ENCODE data around the gene PANK4. TPM values are rescaled to one million over a fixed set of nuclear protein-coding genes. Genes with fewer than 3 reads are reported as not detected.

The PANK4 gene
- total RNA-seq, 1 donor from 2014 or later: 26.3 TPM

DNA sequence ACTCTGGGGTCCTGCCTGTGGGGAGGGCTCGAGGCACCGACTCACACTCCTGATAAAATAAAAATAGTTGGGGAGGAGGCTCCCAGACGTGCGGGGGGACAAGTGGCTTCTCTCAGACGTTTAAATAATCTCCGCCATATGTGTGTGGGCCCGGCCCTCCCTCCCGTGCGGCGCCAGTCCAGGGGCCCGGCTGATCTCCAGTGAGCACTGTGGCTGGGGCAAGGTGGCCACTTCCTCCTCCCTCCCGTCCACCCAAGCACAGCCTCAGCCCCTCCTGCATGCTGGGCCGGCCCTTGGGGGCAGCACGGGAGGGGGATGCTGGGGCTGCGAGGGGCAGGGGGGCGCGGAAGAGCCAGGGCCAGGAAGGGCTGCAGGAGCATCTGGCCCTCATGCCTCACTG, 54.3 kb downstream of the PANK4 start:
- H3K36me3 ChIP-seq (ENCODE audit: insufficient read depth, low read length): no peaks in the 10 kb centered on the region
- Mint-ChIP-seq H3K4me3 (ENCODE audit: unreplicated experiment) (no peak overlapping the region), H3K27ac (ENCODE audit: unreplicated experiment) (no peak overlapping the region), H3K27me3 (ENCODE audit: low read depth, unreplicated experiment) (peaks cover 2% of the 10 kb centered on the region), H3K4me1 (ENCODE audit: low read depth, unreplicated experiment) (peaks cover 4% of the 10 kb centered on the region), H3K36me3 (ENCODE audit: low read depth, unreplicated experiment) (no peaks in the 10 kb centered on the region), H3K9me3 (ENCODE audit: unreplicated experiment) (no peaks in the 10 kb centered on the region)
- no peaks in the 10 kb centered on the region for H3K79me2 ChIP-seq (ENCODE audit: insufficient read depth, low read length)
- no peaks in the 10 kb centered on the region for H3K9me3 ChIP-seq (ENCODE audit: insufficient read depth, low read depth, low read length)
- H3K9ac ChIP-seq (ENCODE audit: low read length): no peak overlapping the region
- H4K20me1 ChIP-seq (ENCODE audit: insufficient read depth, low read length): peaks cover 6% of the 10 kb centered on the region
- no peak overlapping the region for H3K27ac ChIP-seq (ENCODE audit: low read depth, low read length)
- H3K4me2 ChIP-seq (ENCODE audit: low read length): no peak overlapping the region
- DNase-seq (ENCODE audit: low read depth) (no peak), FAIRE-seq (no peak)
- H2AFZ ChIP-seq (ENCODE audit: low read depth, low read length): no peak overlapping the region
- H3K4me3 ChIP-seq (ENCODE audit: insufficient read depth, low read depth, low read length): no peak overlapping the region
- H3K27me3 ChIP-seq (ENCODE audit: insufficient read depth, low read length): no peaks in the 10 kb centered on the region
- H3K4me1 ChIP-seq (ENCODE audit: insufficient read depth, low read length): no peaks in the 10 kb centered on the region
- TF ChIP-seq, protein P1, sequence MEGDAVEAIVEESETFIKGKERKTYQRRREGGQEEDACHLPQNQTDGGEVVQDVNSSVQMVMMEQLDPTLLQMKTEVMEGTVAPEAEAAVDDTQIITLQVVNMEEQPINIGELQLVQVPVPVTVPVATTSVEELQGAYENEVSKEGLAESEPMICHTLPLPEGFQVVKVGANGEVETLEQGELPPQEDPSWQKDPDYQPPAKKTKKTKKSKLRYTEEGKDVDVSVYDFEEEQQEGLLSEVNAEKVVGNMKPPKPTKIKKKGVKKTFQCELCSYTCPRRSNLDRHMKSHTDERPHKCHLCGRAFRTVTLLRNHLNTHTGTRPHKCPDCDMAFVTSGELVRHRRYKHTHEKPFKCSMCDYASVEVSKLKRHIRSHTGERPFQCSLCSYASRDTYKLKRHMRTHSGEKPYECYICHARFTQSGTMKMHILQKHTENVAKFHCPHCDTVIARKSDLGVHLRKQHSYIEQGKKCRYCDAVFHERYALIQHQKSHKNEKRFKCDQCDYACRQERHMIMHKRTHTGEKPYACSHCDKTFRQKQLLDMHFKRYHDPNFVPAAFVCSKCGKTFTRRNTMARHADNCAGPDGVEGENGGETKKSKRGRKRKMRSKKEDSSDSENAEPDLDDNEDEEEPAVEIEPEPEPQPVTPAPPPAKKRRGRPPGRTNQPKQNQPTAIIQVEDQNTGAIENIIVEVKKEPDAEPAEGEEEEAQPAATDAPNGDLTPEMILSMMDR (IDR thresholded peaks at IDR 0.05; ENCODE audit: insufficient read depth, low read depth, low read length): no peak
- TF ChIP-seq EZH2 (IDR thresholded peaks at IDR 0.05; ENCODE audit: insufficient read depth, low read length): no peak

DNA sequence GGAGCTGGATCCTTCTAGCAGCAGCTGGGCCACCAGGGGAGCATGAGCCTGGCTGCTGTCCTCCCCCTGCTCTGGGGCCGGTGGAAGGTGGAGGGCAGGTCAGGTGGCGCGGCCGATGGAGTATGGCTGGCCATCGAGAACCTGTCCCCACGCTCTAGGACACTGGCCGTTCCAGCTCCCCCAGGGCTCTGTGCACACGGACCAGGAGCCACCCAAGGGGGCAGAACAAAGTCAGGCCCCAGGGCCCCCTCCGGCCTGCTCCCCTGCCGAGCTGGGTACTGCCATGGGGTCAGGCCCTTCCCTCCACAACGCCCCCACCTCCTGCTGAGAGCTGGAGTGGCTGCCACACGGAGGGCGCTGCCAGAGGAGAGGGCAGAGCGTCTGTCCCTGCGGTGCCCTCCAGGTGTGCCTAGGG, 54.8 kb downstream of the PANK4 start:
- no peak overlapping the region for H3K4me3 Mint-ChIP-seq (ENCODE audit: unreplicated experiment)
- H3K9me3 ChIP-seq (ENCODE audit: insufficient read depth, low read depth, low read length): no peaks in the 10 kb centered on the region
- no peak overlapping the region for H3K27ac Mint-ChIP-seq (ENCODE audit: unreplicated experiment)
- no peaks in the 10 kb centered on the region for H3K36me3 ChIP-seq (ENCODE audit: insufficient read depth, low read length)
- no peak for FAIRE-seq
- H3K4me3 ChIP-seq (ENCODE audit: insufficient read depth, low read depth, low read length): no peak overlapping the region
- no peak overlapping the region for H3K4me2 ChIP-seq (ENCODE audit: low read length)
- H3K27ac ChIP-seq (ENCODE audit: low read depth, low read length): no peak overlapping the region
- peaks cover 6% of the 10 kb centered on the region for H4K20me1 ChIP-seq (ENCODE audit: insufficient read depth, low read length)
- H3K9me3 Mint-ChIP-seq (ENCODE audit: unreplicated experiment): no peaks in the 10 kb centered on the region
- H3K27me3 Mint-ChIP-seq (ENCODE audit: low read depth, unreplicated experiment): no peaks in the 10 kb centered on the region
- no peak overlapping the region for H2AFZ ChIP-seq (ENCODE audit: low read depth, low read length)
- DNase-seq (ENCODE audit: low read depth): no peak
- H3K4me1 Mint-ChIP-seq (ENCODE audit: low read depth, unreplicated experiment): peaks cover 4% of the 10 kb centered on the region
- no peaks in the 10 kb centered on the region for H3K36me3 Mint-ChIP-seq (ENCODE audit: low read depth, unreplicated experiment)
- H3K27me3 ChIP-seq (ENCODE audit: insufficient read depth, low read length): no peaks in the 10 kb centered on the region
- TF ChIP-seq, protein P1 (IDR thresholded peaks at IDR 0.05; ENCODE audit: insufficient read depth, low read depth, low read length): no peak
- TF ChIP-seq EZH2 (IDR thresholded peaks at IDR 0.05; ENCODE audit: insufficient read depth, low read length): no peak
- no peak overlapping the region for H3K9ac ChIP-seq (ENCODE audit: low read length)
- no peaks in the 10 kb centered on the region for H3K4me1 ChIP-seq (ENCODE audit: insufficient read depth, low read length)
- H3K79me2 ChIP-seq (ENCODE audit: insufficient read depth, low read length): no peaks in the 10 kb centered on the region

DNA sequence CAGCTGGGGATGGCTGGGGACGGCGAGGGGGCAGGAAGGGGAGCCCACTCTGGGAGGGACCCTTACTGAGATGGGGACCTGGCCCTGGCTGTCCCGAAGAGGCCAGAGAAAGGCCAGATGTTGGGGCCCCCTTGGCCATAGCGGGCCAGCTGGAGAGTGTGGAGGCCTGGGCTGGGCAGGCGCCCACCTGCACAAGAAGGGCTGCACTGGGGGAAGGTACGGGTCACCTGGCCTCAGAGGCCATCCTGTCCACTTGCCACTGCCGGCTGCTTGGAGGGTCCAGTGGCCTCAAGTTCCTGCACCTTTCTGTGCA, 55.3 kb downstream of the PANK4 start:
- no peak overlapping the region for H3K27ac Mint-ChIP-seq (ENCODE audit: unreplicated experiment)
- Histone ChIP-seq H3K4me2 (ENCODE audit: low read length) (no peak overlapping the region), H3K27me3 (ENCODE audit: insufficient read depth, low read length) (no peaks in the 10 kb centered on the region), H3K4me3 (ENCODE audit: insufficient read depth, low read depth, low read length) (no peak overlapping the region), H3K9ac (ENCODE audit: low read length) (no peak overlapping the region), H4K20me1 (ENCODE audit: insufficient read depth, low read length) (peaks cover 6% of the 10 kb centered on the region), H3K4me1 (ENCODE audit: insufficient read depth, low read length) (no peaks in the 10 kb centered on the region), H3K27ac (ENCODE audit: low read depth, low read length) (no peak overlapping the region), H2AFZ (ENCODE audit: low read depth, low read length) (no peak overlapping the region), H3K36me3 (ENCODE audit: insufficient read depth, low read length) (no peaks in the 10 kb centered on the region), H3K79me2 (ENCODE audit: insufficient read depth, low read length) (no peaks in the 10 kb centered on the region), H3K9me3 (ENCODE audit: insufficient read depth, low read depth, low read length) (no peaks in the 10 kb centered on the region)
- no peak for DNase-seq (ENCODE audit: low read depth)
- FAIRE-seq: no peak
- no peaks in the 10 kb centered on the region for H3K27me3 Mint-ChIP-seq (ENCODE audit: low read depth, unreplicated experiment)
- peaks cover 4% of the 10 kb centered on the region for H3K4me1 Mint-ChIP-seq (ENCODE audit: low read depth, unreplicated experiment)
- TF ChIP-seq EZH2 (IDR thresholded peaks at IDR 0.05; ENCODE audit: insufficient read depth, low read length): no peak
- TF ChIP-seq, protein P1 (IDR thresholded peaks at IDR 0.05; ENCODE audit: insufficient read depth, low read depth, low read length): no peak
- H3K9me3 Mint-ChIP-seq (ENCODE audit: unreplicated experiment): no peaks in the 10 kb centered on the region
- no peak overlapping the region for H3K4me3 Mint-ChIP-seq (ENCODE audit: unreplicated experiment)
- no peaks in the 10 kb centered on the region for H3K36me3 Mint-ChIP-seq (ENCODE audit: low read depth, unreplicated experiment)
